Measurements from ENCODE around the gene CXXC5.
A peak's percentile ranks its signal among the peaks of the same experiment; 100 is the strongest.
"Not testable (repeated sequence)": the region's sequence is repeated elsewhere in the genome, so short reads cannot be mapped to it uniquely, and the experiment has no call there.

Gene CXXC5

DNA sequence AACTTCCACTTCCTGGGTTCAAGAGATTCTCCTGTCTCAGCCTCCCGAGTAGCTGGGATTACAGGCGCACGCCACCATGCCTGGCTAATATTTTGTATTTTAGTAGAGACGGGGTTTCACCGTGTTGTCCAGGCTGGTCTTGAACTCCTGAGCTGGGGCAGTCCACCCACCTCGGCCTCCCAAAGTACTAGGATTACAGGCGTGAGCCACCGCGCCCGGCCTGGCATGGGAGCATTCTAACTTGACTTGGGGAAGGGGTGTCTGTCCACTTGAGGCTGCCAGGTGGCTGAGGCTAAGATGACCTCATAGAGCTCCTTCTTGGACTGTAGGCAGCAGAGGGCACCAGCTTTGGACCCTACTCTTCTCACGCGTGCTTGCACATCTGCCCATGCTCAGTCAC is 65.7 kb downstream of the CXXC5 start:
- not testable (repeated sequence) for DNase-seq

- no peak for DNase-seq
These were observed 69.1 kb downstream of the CXXC5 start for GRCh38 chr5:139717221-139717620.

DNA sequence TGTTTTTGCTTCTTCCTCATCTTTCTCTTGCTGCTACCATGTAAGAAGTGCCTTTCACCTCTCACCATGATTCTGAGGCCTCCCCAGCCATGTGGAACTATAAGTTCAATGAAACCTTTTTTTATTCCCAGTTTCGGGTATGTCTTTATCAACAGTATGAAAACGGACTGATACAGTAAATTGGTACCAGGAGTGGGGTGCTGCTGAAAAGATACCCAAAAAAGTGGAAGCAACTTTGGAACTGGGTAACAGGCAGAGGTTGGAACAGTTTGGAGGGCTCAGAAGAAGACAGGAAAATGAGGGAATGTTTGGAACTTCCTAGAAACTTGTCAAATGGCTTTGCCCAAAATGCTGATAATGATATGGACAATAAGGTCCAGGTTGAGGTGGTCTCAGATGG is 70.3 kb downstream of the CXXC5 start:
- not testable (repeated sequence) for DNase-seq

DNA sequence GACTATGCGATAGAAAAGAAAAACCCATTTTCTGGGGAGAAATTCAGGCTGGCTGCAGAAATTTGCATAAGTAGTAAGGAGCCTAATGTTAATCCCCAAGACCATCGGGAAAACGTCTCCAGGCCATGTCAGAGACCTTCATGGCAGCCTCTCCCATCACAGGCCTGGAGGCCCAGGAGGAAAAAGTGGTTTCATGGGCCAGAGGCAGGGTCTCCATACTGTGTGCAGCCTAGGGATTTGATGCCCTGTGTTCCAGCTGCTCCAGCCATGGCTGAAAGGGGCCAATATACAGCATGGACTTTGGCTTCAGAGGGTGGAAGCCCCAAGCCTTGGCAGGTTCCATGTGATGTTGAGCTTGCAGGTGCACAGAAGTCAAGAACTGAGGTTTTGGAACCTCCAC is 71.8 kb downstream of the CXXC5 start:
- DNase-seq = not testable (repeated sequence)

GRCh38 chr5:139723986-139724587 is 75.9 kb downstream of the CXXC5 start:
- DNase-seq = no peak

DNA sequence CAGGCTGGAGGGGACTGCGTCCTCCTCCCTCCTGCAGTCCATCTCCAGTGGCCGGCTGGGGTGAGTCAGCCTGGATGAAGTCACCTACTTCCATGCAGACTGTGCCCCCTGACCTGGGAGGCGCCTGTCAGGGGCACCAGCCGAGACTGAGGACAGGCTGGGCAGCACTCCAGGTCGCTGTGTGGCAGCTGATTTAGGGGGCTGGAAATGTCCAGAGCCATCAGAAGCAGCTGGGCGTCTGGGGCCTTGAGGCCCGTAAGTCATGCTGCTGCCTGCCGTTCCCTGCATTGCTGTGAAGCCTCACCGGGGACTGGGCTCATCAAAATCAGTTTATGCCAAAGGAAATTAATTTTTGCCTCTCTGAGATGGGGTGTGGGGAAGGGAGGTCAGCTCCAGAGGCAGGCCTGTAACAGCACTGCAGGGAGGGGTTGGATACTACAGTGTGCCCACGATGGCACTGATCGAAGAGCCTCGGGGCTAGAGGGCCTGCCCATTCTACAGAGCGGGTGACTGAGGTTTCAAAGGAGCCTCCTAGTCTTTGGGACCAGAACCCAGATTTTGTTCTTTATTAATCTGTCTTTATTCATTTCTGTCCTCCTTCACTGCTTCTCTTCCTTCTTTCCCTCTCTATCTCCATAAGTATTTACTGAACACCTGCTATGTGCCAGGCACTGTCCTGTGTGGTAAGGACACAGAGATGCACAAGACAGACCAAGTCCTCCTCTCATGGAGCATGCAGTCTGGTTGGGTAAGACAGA is 77.1 kb downstream of the CXXC5 start:
- no peak for DNase-seq

- no peak for DNase-seq
These were observed 78.1 kb downstream of the CXXC5 start for GRCh38 chr5:139726248-139726647.

DNA sequence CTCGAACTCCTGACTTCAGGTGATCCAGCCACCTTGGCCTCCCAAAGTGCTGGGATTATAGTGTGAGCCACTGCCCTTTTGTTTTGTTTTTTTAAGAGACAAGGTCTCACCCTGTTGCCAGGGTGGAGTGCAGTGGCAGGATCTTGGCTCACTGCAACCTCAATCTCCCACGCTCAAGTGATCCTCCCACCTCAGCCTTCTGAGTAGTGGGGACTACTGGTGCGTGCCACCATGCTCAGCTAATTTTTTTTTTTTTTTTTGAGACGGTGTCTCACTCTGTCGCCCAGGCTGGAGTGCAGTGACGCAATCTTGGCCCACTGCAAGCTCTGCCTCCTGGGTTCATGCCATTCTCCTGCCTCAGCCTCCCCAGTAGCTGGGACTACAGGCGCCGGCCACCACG is 79.5 kb downstream of the CXXC5 start:
- peak in 1 of 2 donors; percentile 58 for DNase-seq

GRCh38 chr5:139731281-139731680 is 83.1 kb downstream of the CXXC5 start:
- DNase-seq = no peak

DNA sequence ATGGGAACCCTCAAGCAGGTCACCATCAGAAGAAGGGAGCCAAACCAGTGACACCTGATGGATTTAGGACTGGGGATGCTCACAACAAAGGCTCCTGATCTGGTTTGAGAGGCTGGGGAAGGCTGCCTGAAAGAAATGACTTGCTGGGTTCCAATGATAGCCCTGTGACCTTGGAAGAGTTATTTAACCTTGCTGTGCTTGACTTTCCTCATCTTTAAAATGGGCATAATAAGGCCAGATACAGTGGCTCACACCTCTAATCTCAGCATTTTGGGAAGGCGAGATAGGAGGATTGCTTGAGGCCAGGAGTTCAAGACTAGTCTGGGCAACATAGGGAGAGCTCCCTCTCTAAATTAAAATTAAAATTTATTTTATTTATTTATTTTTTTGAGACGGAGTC is 83.9 kb downstream of the CXXC5 start:
- no peak for DNase-seq

DNA sequence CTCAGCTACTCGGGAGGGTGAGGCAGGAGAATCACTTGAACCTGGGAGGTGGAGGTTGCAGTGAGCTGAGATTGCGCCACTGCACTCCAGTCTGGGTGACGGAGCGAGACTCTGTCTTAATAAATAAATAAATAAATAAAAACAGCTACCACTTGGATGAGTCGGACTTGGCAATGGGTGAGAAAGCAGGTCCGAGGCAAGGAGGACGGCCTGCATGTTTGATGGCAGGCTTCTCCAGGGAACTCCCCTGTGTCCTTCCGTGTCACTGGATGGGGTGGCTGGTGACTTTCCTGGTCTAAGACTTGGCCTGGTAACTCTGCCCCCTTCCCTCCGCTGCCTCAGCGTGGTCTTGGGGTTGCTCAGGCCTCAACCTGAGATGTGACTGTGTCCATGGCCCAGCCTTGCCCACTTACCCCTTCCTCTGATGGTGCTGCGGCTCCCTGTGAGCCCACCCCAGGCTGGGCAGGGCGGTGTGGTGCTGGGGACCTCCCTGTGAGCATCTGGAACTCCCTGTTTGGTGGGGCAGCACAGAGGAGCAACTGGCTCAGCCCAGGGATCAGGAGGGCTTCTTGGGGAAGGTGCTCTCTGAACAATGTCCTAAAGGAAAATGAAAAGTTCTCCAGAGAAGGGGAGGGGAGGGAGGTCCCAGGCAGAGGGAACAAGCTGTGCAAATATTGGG is 85.0 kb downstream of the CXXC5 start:
- no peak for DNase-seq

All from CD4-positive, alpha-beta T cell treated with Interleukin-4 for 1 hour (primary cell).